Fibroblast of peridontal ligament (primary cell): ENCODE measurements around the gene IFNA10.
"Not testable (repeated sequence)": the region's sequence is repeated elsewhere in the genome, so short reads cannot be mapped to it uniquely, and the experiment has no call there.

Source experiments
- DNase-seq: peaks from one replicate; pipeline ENCODE4 v3.0.0-alpha.2; 2010; ENCODE audit errors: extremely low read depth

IFNA10 gene

GRCh38 chr9:21194867-21195776, 11.8 kb downstream of the IFNA10 start:
- DNase-seq, result peak; percentile 25

- not testable (repeated sequence) for DNase-seq
These were observed 19.5 kb downstream of the IFNA10 start, which contains the start of gene IFNA4 for GRCh38 chr9:21187487-21187886. Gene IFNA4 (minus strand): TSS chr9:21187587. CDS start chr9:21187531, 56 bp downstream.

GRCh38 chr9:21182810-21183736, 23.9 kb downstream of the IFNA10 start:
- peak; percentile 2 for DNase-seq

- DNase-seq, result no peak
These were observed 32.3 kb downstream of the IFNA10 start for GRCh38 chr9:21174671-21175070.

- no peak for DNase-seq
These were observed 34.8 kb downstream of the IFNA10 start for GRCh38 chr9:21172156-21172555.

GRCh38 chr9:21171351-21171750, 35.6 kb downstream of the IFNA10 start:
- no peak for DNase-seq

- DNase-seq, result not testable (repeated sequence)
These were observed 40.4 kb downstream of the IFNA10 start, which contains the start of gene IFNA21 for GRCh38 chr9:21166560-21166959. Gene IFNA21 (minus strand): TSS chr9:21166660. CDS start chr9:21166612, 48 bp downstream.

- no peak for DNase-seq
These were observed 41.4 kb downstream of the IFNA10 start for GRCh38 chr9:21165516-21165915.

- no peak for DNase-seq
These were observed 46.8 kb downstream of the IFNA10 start for GRCh38 chr9:21160178-21160577.
